Naive thymus-derived CD8-positive, alpha-beta T cell (primary cell): ENCODE results near the gene SCYGR1. TPM values are rescaled to one million over a fixed set of nuclear protein-coding genes. Genes with fewer than 3 reads are reported as not detected.
A peak's percentile ranks its signal among the peaks of the same experiment; 100 is the strongest.

ENCODE experiments used
- ATAC-seq, 2 donors: fragments of 150-1000 bp; cut with Tn5 transposase in 1 of 2; sonication (Bioruptor Pico), chemical (Tn5 transposase) in 1 of 2; 1 replicate in 1 of 2; 2 replicates in 1 of 2; pipeline ENCODE4 v1.10.0; 2021; ENCODE audit warnings: mild to moderate bottlenecking in 2 of 2, moderate library complexity in 2 of 2
- POLR2A ChIA-PET: fragments of 350-600 bp; sonication (Branson Sonifier 250); formaldehyde crosslinking; loops from one replicate; lab custom pipeline; 2021; ENCODE audit warnings: antibody characterized with exemption; lab: Charles Lee
- DNase-seq, 10 donors: peaks; one replicate each; pipeline versions ENCODE4 v3.0.0 to v3.0.0-alpha.2; 2020 to 2022
- H3K27ac Mint-ChIP-seq, 10 donors: one replicate each; pipeline ENCODE4 v1.8.0; 2020 to 2022; ENCODE audit warnings: mild to moderate bottlenecking in 10 of 10, mixed read lengths in 10 of 10, moderate library complexity in 4 of 10, inconsistent platforms in 1 of 10
- H3K27me3 Mint-ChIP-seq, 5 donors: one replicate each; pipeline ENCODE4 v1.8.0; 2021 to 2022; ENCODE audit warnings: mixed read lengths in 5 of 5
- H3K36me3 Mint-ChIP-seq, 3 donors: one replicate each; pipeline ENCODE4 v1.8.0; 2020 to 2022; ENCODE audit warnings: mixed read lengths in 3 of 3, mild to moderate bottlenecking in 2 of 3, inconsistent platforms in 1 of 3
- H3K4me1 Mint-ChIP-seq, 4 donors: one replicate each; pipeline ENCODE4 v1.8.0; 2021 to 2022; ENCODE audit warnings: mixed read lengths in 4 of 4
- H3K4me3 Mint-ChIP-seq, 10 donors: one replicate each; pipeline ENCODE4 v1.8.0; 2020 to 2022; ENCODE audit warnings: mild to moderate bottlenecking in 10 of 10, mixed read lengths in 10 of 10, moderate library complexity in 6 of 10, inconsistent platforms in 1 of 10
- H3K9me3 Mint-ChIP-seq, 9 donors: one replicate each; pipeline ENCODE4 v1.8.0; 2020 to 2022; ENCODE audit warnings: mixed read lengths in 9 of 9, mild to moderate bottlenecking in 3 of 9, inconsistent platforms in 1 of 9, moderate library complexity in 1 of 9
- polyA plus RNA-seq, 3 donors: library from polyadenylated mRNA; unstranded; fragments of 300-500 nt; fragmentation: Illumina TruSeq; gene quantifications; one replicate each; pipeline ENCODE4 v1.2.3, GENCODE V29; 2021
- total RNA-seq, 8 experiments: library from RNA in 2 of 8; stranded (reverse) in 2 of 8; gene quantifications; one replicate each; pipeline ENCODE4 v1.2.3 and lab custom pipeline; 2021 to 2026

SCYGR1 gene
- total and polyA plus RNA-seq, 5 experiments from 2014 or later: not detected

- POLR2A ChIA-PET: no interaction called here
- H3K36me3 Mint-ChIP-seq: no peaks in the 10 kb centered on the region
- no peak for ATAC-seq
- H3K27ac Mint-ChIP-seq: peak overlapping the region in 1 of 10 donors; percentile 4
- H3K9me3 Mint-ChIP-seq: no peaks in the 10 kb centered on the region
- H3K4me1 Mint-ChIP-seq: peaks cover 9 to 31% (median 22%) of the 10 kb centered on the region in 4 donors
- no peaks in the 10 kb centered on the region for H3K27me3 Mint-ChIP-seq
- no peak for DNase-seq
- H3K4me3 Mint-ChIP-seq: no peak overlapping the region
Measured at GRCh38 chr2:227412877-227413276, 25.1 kb upstream of the SCYGR1 start.

GRCh38 chr2:227411990-227412350 is 24.2 kb upstream of the SCYGR1 start:
- Mint-ChIP-seq H3K4me1 (peaks cover 8 to 33% (median 28%) of the 10 kb centered on the region in 4 donors), H3K27me3 (no peaks in the 10 kb centered on the region), H3K4me3 (no peak overlapping the region), H3K36me3 (no peaks in the 10 kb centered on the region), H3K27ac (peak overlapping the region in 5 of 10 donors; percentile 10 to 73 (median 72)), H3K9me3 (no peaks in the 10 kb centered on the region)
- DNase-seq (no peak), ATAC-seq (no peak)
- POLR2A ChIA-PET: no interaction called here

- no peaks in the 10 kb centered on the region for H3K36me3 Mint-ChIP-seq
- H3K9me3 Mint-ChIP-seq: no peaks in the 10 kb centered on the region
- peak overlapping the region; percentile 11 to 79 (median 56) for H3K27ac Mint-ChIP-seq
- peaks cover 12 to 36% (median 32%) of the 10 kb centered on the region in 4 donors for H3K4me1 Mint-ChIP-seq
- ATAC-seq: peak; percentile 71 to 88
- DNase-seq: peak in 4 of 10 donors; percentile 7 to 37 (median 18)
- no peaks in the 10 kb centered on the region for H3K27me3 Mint-ChIP-seq
- H3K4me3 Mint-ChIP-seq: peak overlapping the region in 1 of 10 donors; percentile 2
- POLR2A ChIA-PET: no interaction called here
Measured at GRCh38 chr2:227411320-227411989, 23.7 kb upstream of the SCYGR1 start.

- ATAC-seq (no peak), DNase-seq (no peak)
- Mint-ChIP-seq H3K27ac (peak overlapping the region in 1 of 10 donors; percentile 7), H3K4me1 (peaks cover 14 to 44% (median 37%) of the 10 kb centered on the region in 4 donors), H3K27me3 (no peaks in the 10 kb centered on the region), H3K36me3 (no peaks in the 10 kb centered on the region), H3K9me3 (no peaks in the 10 kb centered on the region), H3K4me3 (no peak overlapping the region)
- POLR2A ChIA-PET: interaction anchor here (0.5 kb wide), 1 partner anchor 72 kb away, joined by 3 read pairs; no protein-coding TSS in a partner anchor
Measured at GRCh38 chr2:227410191-227410590, 22.4 kb upstream of the SCYGR1 start.

- Mint-ChIP-seq H3K36me3 (no peaks in the 10 kb centered on the region), H3K4me1 (peaks cover 20 to 67% (median 54%) of the 10 kb centered on the region in 4 donors), H3K9me3 (no peaks in the 10 kb centered on the region), H3K27me3 (no peaks in the 10 kb centered on the region), H3K4me3 (no peak overlapping the region), H3K27ac (peak overlapping the region in 5 of 10 donors; percentile 9 to 73 (median 36))
- no peak for ATAC-seq
- DNase-seq: no peak
- POLR2A ChIA-PET: no interaction called here
Measured at GRCh38 chr2:227407591-227408151, 19.9 kb upstream of the SCYGR1 start.

GRCh38 chr2:227406177-227407031 is 18.7 kb upstream of the SCYGR1 start:
- ATAC-seq (no peak), DNase-seq (peak in 1 of 10 donors; percentile 7)
- Mint-ChIP-seq H3K27me3 (no peaks in the 10 kb centered on the region), H3K36me3 (no peaks in the 10 kb centered on the region), H3K9me3 (no peaks in the 10 kb centered on the region), H3K4me3 (peak overlapping the region in 2 of 10 donors; percentile 26 to 28), H3K4me1 (peaks cover 20 to 68% (median 50%) of the 10 kb centered on the region in 4 donors), H3K27ac (peak overlapping the region; percentile 34 to 86 (median 63))
- POLR2A ChIA-PET: interaction anchor here (0.7 kb wide), 1 partner anchor 12 kb away, joined by 4 read pairs; no protein-coding TSS in a partner anchor

- no peaks in the 10 kb centered on the region for H3K9me3 Mint-ChIP-seq
- no peaks in the 10 kb centered on the region for H3K27me3 Mint-ChIP-seq
- peak; percentile 68 to 95 for ATAC-seq
- DNase-seq: peak in 6 of 10 donors; percentile 9 to 74 (median 36)
- no peaks in the 10 kb centered on the region for H3K36me3 Mint-ChIP-seq
- H3K4me1 Mint-ChIP-seq: peaks cover 18 to 65% (median 42%) of the 10 kb centered on the region in 4 donors
- H3K4me3 Mint-ChIP-seq: peak overlapping the region in 6 of 10 donors; percentile 12 to 61 (median 22)
- POLR2A ChIA-PET: no interaction called here
- peak overlapping the region in 8 of 10 donors; percentile 15 to 88 (median 62) for H3K27ac Mint-ChIP-seq
Measured at GRCh38 chr2:227404585-227405271, 17.0 kb upstream of the SCYGR1 start.

GRCh38 chr2:227402959-227403358 is 15.2 kb upstream of the SCYGR1 start:
- POLR2A ChIA-PET: no interaction called here
- H3K27ac Mint-ChIP-seq: peak overlapping the region in 7 of 10 donors; percentile 1 to 85 (median 59)
- no peaks in the 10 kb centered on the region for H3K9me3 Mint-ChIP-seq
- DNase-seq (no peak), ATAC-seq (no peak)
- peaks cover 21 to 74% (median 48%) of the 10 kb centered on the region in 4 donors for H3K4me1 Mint-ChIP-seq
- H3K4me3 Mint-ChIP-seq: peak overlapping the region in 1 of 10 donors; percentile 26
- H3K36me3 Mint-ChIP-seq: no peaks in the 10 kb centered on the region
- no peaks in the 10 kb centered on the region for H3K27me3 Mint-ChIP-seq

GRCh38 chr2:227402321-227402720 is 14.6 kb upstream of the SCYGR1 start:
- POLR2A ChIA-PET: no interaction called here
- no peaks in the 10 kb centered on the region for H3K27me3 Mint-ChIP-seq
- no peak for DNase-seq
- peaks cover 23 to 75% (median 52%) of the 10 kb centered on the region in 4 donors for H3K4me1 Mint-ChIP-seq
- no peak for ATAC-seq
- peak overlapping the region in 6 of 10 donors; percentile 13 to 71 (median 59) for H3K27ac Mint-ChIP-seq
- peak overlapping the region in 1 of 10 donors; percentile 1 for H3K4me3 Mint-ChIP-seq
- no peaks in the 10 kb centered on the region for H3K9me3 Mint-ChIP-seq
- no peaks in the 10 kb centered on the region for H3K36me3 Mint-ChIP-seq

GRCh38 chr2:227401550-227401949 is 13.8 kb upstream of the SCYGR1 start:
- peaks cover 24 to 73% (median 48%) of the 10 kb centered on the region in 4 donors for H3K4me1 Mint-ChIP-seq
- H3K4me3 Mint-ChIP-seq: peak overlapping the region in 1 of 10 donors; percentile 42
- H3K27me3 Mint-ChIP-seq: peaks cover 0 to 1% (median 0%) of the 10 kb centered on the region in 5 donors
- H3K36me3 Mint-ChIP-seq: no peaks in the 10 kb centered on the region
- H3K27ac Mint-ChIP-seq: peak overlapping the region in 6 of 10 donors; percentile 54 to 72 (median 64)
- POLR2A ChIA-PET: no interaction called here
- no peaks in the 10 kb centered on the region for H3K9me3 Mint-ChIP-seq
- no peak for ATAC-seq
- no peak for DNase-seq

GRCh38 chr2:227398684-227399670 is 11.2 kb upstream of the SCYGR1 start:
- no peak overlapping the region for H3K4me3 Mint-ChIP-seq
- ATAC-seq: no peak
- H3K9me3 Mint-ChIP-seq: no peaks in the 10 kb centered on the region
- H3K36me3 Mint-ChIP-seq: no peaks in the 10 kb centered on the region
- no peak for DNase-seq
- peaks cover 16 to 49% (median 27%) of the 10 kb centered on the region in 4 donors for H3K4me1 Mint-ChIP-seq
- H3K27me3 Mint-ChIP-seq: peaks cover 0 to 1% (median 0%) of the 10 kb centered on the region in 5 donors
- peak overlapping the region in 1 of 10 donors; percentile 8 for H3K27ac Mint-ChIP-seq
- POLR2A ChIA-PET: no interaction called here
